ENCODE data around the gene NEK1.

- no peak for TF ChIP-seq POLR2A (IDR thresholded peaks at IDR 0.05)
- TF ChIP-seq POLR2AphosphoS5 (IDR thresholded peaks at IDR 0.05) = no peak
- no peak for TF ChIP-seq CTCF (IDR thresholded peaks at IDR 0.05)
Measured at GRCh38 chr4:169652535-169652934, 40.2 kb upstream of the NEK1 start.
